Tibial nerve (tissue), 4 donors: ENCODE measurements around the gene LAMP1. TPM values are rescaled to one million over a fixed set of nuclear protein-coding genes. Genes with fewer than 3 reads are reported as not detected.

ENCODE experiments used
- DNase-seq, 2 donors: peaks; one replicate each; pipeline ENCODE4 v3.0.0-alpha.2; 2019; ENCODE audit warnings: low spot score in 2 of 2
- H3K27ac ChIP-seq, 4 donors: fragments of 200-600 bp; sonication (generic) in 3 of 4; one replicate each; pipeline ENCODE4 v1.5.1; 2017 to 2019; ENCODE audit warnings: mild to moderate bottlenecking in 1 of 4
- H3K27me3 ChIP-seq, 2 donors: fragments of 200-600 bp; sonication (generic) in 1 of 2; one replicate each; pipeline versions ENCODE4 v1.5.1 to v1.6.0; 2017 to 2019
- H3K36me3 ChIP-seq, 3 donors: fragments of 200-600 bp; sonication (generic); one replicate each; pipeline ENCODE4 v1.5.1; 2018 to 2019
- H3K4me1 ChIP-seq, 4 donors: fragments of 200-600 bp; sonication (generic) in 3 of 4; one replicate each; pipeline ENCODE4 v1.5.1; 2017 to 2019
- H3K4me3 ChIP-seq, 4 donors: fragments of 200-600 bp; sonication (generic) in 3 of 4; one replicate each; pipeline ENCODE4 v1.5.1; 2017 to 2019; ENCODE audit warnings: mild to moderate bottlenecking in 1 of 4, moderate library complexity in 1 of 4
- H3K9me3 ChIP-seq, 4 donors: fragments of 200-600 bp; sonication (generic) in 3 of 4; one replicate each; pipeline ENCODE4 v1.5.1; 2017 to 2019
- CTCF ChIP-seq, 5 experiments: fragments of 200-600 bp in 3 of 5; fragments of 450-650 bp in 2 of 5; sonication (generic) in 3 of 5; IDR thresholded peaks; one replicate each; pipeline ENCODE4 v1.5.1; 2016 to 2019; ENCODE audit warnings: antibody characterized with exemption in 5 of 5, mild to moderate bottlenecking in 3 of 5, moderate library complexity in 2 of 5
- EP300 ChIP-seq, 2 donors: sonication (generic); formaldehyde crosslinking; IDR thresholded peaks; one replicate each; pipeline ENCODE4 v1.6.1; 2017; ENCODE audit warnings: antibody characterized with exemption in 2 of 2, mild to moderate bottlenecking in 1 of 2
- POLR2A ChIP-seq, 2 donors: fragments of 450-650 bp; IDR thresholded peaks; one replicate each; pipeline ENCODE4 v1.6.1; 2017; ENCODE audit warnings: antibody characterized with exemption in 2 of 2, mild to moderate bottlenecking in 2 of 2, moderate library complexity in 2 of 2
- WGBS, 2 donors: methylation state at CpG; one replicate each; pipeline ENCODE4 v1.1.5; 2018; 5-methylcytosine and 5-hydroxymethylcytosine counted together
- total RNA-seq, 4 donors: library from RNA; depleted of rRNA; stranded (reverse); fragments of >200 nt; gene quantifications; one replicate each; pipeline ENCODE4 v1.1.0, GENCODE V29; 2016

LAMP1 gene
- total RNA-seq, 4 donors from 2014 or later = 114 to 166 (median 130) TPM

GRCh38 chr13:113267642-113268405, 29.2 kb upstream of the LAMP1 start:
- peaks cover 0 to 63% (median 0%) of the 10 kb centered on the region in 3 donors for H3K36me3 ChIP-seq
- no peak overlapping the region for H3K4me3 ChIP-seq
- TF ChIP-seq EP300 (IDR thresholded peaks at IDR 0.05) (no peak), CTCF (IDR thresholded peaks at IDR 0.05) (no peak), POLR2A (IDR thresholded peaks at IDR 0.05) (no peak)
- DNase-seq = no peak
- 85 to 88% methylated on average over 20 of the region's 20 CpGs for WGBS, 2 donors
- no peaks in the 10 kb centered on the region for H3K4me1 ChIP-seq
- H3K27ac ChIP-seq = no peak overlapping the region
- H3K9me3 ChIP-seq = no peaks in the 10 kb centered on the region
- H3K27me3 ChIP-seq = no peaks in the 10 kb centered on the region

- H3K36me3 ChIP-seq = peaks cover 0 to 36% (median 0%) of the 10 kb centered on the region in 3 donors
- no peak overlapping the region for H3K4me3 ChIP-seq
- no peaks in the 10 kb centered on the region for H3K9me3 ChIP-seq
- no peaks in the 10 kb centered on the region for H3K27me3 ChIP-seq
- 86 to 90% methylated on average over 2 of the region's 2 CpGs for WGBS, 2 donors
- DNase-seq = no peak
- H3K27ac ChIP-seq = peak overlapping the region in 1 of 4 donors; percentile 6
- TF ChIP-seq EP300 (IDR thresholded peaks at IDR 0.05) (no peak), CTCF (IDR thresholded peaks at IDR 0.05) (no peak), POLR2A (IDR thresholded peaks at IDR 0.05) (no peak)
- H3K4me1 ChIP-seq = peaks cover 0 to 8% (median 0%) of the 10 kb centered on the region in 4 donors
Measured at GRCh38 chr13:113272031-113272430, 25.0 kb upstream of the LAMP1 start.

GRCh38 chr13:113272701-113273181, 24.3 kb upstream of the LAMP1 start:
- 76 to 77% methylated on average over 10 of the region's 10 CpGs for WGBS, 2 donors
- no peaks in the 10 kb centered on the region for H3K9me3 ChIP-seq
- H3K27me3 ChIP-seq = no peaks in the 10 kb centered on the region
- no peak for TF ChIP-seq POLR2A (IDR thresholded peaks at IDR 0.05)
- peak in 1 of 2 donors; percentile 46 for TF ChIP-seq EP300 (IDR thresholded peaks at IDR 0.05)
- no peak overlapping the region for H3K4me3 ChIP-seq
- H3K27ac ChIP-seq = peak overlapping the region in 1 of 4 donors; percentile 50
- peaks cover 0 to 8% (median 0%) of the 10 kb centered on the region in 4 donors for H3K4me1 ChIP-seq
- H3K36me3 ChIP-seq = peaks cover 0 to 31% (median 0%) of the 10 kb centered on the region in 3 donors
- no peak for DNase-seq

- 88 to 93% methylated on average over 6 of the region's 6 CpGs for WGBS, 2 donors
- H3K36me3 ChIP-seq = peaks cover 0 to 25% (median 0%) of the 10 kb centered on the region in 3 donors
- no peaks in the 10 kb centered on the region for H3K9me3 ChIP-seq
- H3K4me1 ChIP-seq = peaks cover 0 to 8% (median 0%) of the 10 kb centered on the region in 4 donors
- DNase-seq = no peak
- no peak for TF ChIP-seq CTCF (IDR thresholded peaks at IDR 0.05)
- no peak for TF ChIP-seq POLR2A (IDR thresholded peaks at IDR 0.05)
- no peak for TF ChIP-seq EP300 (IDR thresholded peaks at IDR 0.05)
- H3K27me3 ChIP-seq = no peaks in the 10 kb centered on the region
- H3K27ac ChIP-seq = peak overlapping the region in 1 of 4 donors; percentile 50
- H3K4me3 ChIP-seq = no peak overlapping the region
Measured at GRCh38 chr13:113273321-113273720, 23.7 kb upstream of the LAMP1 start.

GRCh38 chr13:113273851-113274590, 23.0 kb upstream of the LAMP1 start:
- no peak for DNase-seq
- Histone ChIP-seq H3K4me1 (peaks cover 0 to 8% (median 0%) of the 10 kb centered on the region in 4 donors), H3K4me3 (no peak overlapping the region), H3K36me3 (peaks cover 0 to 20% (median 0%) of the 10 kb centered on the region in 3 donors), H3K27me3 (no peaks in the 10 kb centered on the region), H3K9me3 (no peaks in the 10 kb centered on the region), H3K27ac (peak overlapping the region in 1 of 4 donors; percentile 50)
- TF ChIP-seq CTCF (IDR thresholded peaks at IDR 0.05) = no peak
- no peak for TF ChIP-seq EP300 (IDR thresholded peaks at IDR 0.05)
- no peak for TF ChIP-seq POLR2A (IDR thresholded peaks at IDR 0.05)
- WGBS, 2 donors = 73 to 80% methylated on average over 15 of the region's 15 CpGs
